HG03196 (cell line): Measurements from ENCODE around the gene BEGAIN.

Experiments used
- ATAC-seq: cut with Tn5 transposase; IDR thresholded peaks from one replicate; pipeline ENCODE4 v1.9.1; 2021; ENCODE audit not compliant: unreplicated experiment

Gene BEGAIN

GRCh38 chr14:100582496-100583165 lies 4.6 kb downstream of the BEGAIN start:
- ATAC-seq, result no peak

DNA sequence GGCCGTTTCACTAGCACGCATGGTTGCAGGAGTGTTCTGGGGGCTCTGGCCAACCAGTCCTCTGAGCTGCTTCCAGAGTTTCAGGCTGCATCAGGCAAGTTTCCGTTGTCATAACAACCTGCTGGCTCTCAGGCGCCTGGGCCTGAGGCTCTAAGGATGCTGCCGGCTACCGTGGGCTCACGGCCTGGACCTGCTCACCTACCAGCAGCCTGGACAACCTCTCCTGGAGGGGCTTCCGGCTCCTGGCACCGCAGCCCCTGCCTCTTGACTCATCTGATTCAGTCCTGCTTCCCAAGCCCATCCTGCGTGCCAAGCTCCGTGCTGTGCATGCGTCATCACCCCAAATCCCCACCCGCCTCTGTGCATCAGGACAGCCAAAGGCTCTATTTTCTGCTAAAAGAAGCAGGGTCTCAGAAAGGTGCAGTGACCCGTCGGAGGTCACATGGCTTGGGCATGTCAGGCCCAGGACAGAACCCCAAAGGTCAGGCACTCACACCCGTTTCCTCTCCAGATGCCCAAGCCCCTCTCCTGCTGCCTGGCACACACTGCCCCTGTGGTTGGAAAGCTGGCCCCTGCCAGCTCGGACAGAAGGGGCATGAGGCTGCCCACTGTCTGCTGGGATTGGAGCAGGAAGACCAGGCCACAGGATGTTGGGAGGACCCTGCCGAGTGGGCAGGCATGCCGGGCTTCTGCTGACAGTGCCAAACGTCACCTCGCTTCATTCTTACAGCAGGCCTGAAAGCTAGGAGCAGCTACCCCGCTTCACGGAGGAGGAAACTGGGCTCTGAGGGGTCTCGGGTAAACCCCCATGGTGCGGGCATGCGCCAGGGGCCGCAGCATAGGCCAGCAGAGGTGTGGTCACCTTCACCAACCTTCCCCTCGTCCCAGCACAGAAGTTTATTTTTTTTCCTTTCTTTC lies 5.7 kb downstream of the BEGAIN start:
- no peak for ATAC-seq

- ATAC-seq, result no peak
Measured at GRCh38 chr14:100580316-100581227, 6.6 kb downstream of the BEGAIN start.

DNA sequence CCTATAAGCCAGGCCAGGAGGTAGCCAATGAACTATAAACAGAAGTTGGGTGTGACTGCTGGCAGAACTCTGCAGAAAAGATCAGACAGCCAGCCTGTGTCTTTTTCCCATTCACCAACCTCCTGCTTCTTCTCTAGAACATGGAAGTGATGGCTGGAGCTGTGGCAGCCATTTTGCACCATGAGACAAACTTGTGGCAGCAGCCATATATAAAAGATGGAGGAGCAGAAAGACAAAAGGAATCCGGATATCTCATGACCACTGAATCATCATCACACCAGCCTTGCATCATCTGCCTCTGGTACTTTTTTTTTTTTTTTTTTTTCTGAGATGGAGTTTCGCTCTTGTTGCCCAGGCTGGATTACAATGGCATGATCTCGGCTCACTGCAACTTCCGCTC lies 8.7 kb downstream of the BEGAIN start:
- ATAC-seq, result no peak

DNA sequence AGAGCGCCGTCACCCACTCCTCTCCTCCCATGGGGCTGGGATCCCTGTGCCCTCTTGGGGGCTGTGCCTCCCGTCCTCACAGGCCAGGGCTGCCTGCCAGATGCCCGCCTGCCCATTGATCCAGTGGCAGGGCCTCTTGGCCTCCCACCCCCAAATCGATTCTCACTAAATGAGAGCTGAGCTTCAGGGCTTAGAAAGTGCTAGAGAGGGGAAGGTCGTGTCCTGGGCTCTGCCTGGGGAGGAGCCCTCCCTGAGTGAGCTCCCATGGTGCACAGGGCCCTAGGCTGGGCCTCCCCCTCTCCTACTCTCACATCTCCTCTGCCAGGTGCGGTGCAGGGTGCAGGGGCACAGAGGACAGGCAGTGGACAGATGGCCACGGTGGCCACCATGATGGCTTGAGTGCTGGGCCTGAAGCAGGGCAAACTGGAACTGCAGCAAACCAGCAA lies 9.2 kb downstream of the BEGAIN start:
- no peak for ATAC-seq

- ATAC-seq, result no peak
Measured at GRCh38 chr14:100577321-100577985, 9.8 kb downstream of the BEGAIN start.

GRCh38 chr14:100576091-100577085 lies 10.8 kb downstream of the BEGAIN start:
- no peak for ATAC-seq

GRCh38 chr14:100575266-100575995 lies 11.8 kb downstream of the BEGAIN start:
- ATAC-seq, result no peak

DNA sequence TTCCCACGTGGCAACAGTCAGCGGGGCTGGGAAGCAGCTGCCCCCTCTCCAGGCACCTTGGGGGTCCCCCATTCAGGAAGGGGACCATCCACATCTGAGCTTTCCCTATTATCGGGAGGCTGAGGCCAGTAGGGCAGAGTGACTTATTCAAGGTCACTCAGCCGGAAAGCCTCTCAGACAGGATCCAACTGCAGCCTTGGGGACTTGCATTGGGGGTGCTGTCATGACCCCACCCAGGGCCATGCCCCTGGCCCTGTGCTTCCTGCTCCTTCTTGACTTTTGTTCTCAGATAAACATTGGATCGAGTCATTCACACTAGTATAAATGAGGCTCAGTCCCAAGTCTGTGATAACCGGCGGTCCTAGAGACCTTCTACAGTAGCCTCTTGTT lies 12.6 kb downstream of the BEGAIN start:
- no peak for ATAC-seq

GRCh38 chr14:100573757-100574641 lies 13.2 kb downstream of the BEGAIN start:
- no peak for ATAC-seq

DNA sequence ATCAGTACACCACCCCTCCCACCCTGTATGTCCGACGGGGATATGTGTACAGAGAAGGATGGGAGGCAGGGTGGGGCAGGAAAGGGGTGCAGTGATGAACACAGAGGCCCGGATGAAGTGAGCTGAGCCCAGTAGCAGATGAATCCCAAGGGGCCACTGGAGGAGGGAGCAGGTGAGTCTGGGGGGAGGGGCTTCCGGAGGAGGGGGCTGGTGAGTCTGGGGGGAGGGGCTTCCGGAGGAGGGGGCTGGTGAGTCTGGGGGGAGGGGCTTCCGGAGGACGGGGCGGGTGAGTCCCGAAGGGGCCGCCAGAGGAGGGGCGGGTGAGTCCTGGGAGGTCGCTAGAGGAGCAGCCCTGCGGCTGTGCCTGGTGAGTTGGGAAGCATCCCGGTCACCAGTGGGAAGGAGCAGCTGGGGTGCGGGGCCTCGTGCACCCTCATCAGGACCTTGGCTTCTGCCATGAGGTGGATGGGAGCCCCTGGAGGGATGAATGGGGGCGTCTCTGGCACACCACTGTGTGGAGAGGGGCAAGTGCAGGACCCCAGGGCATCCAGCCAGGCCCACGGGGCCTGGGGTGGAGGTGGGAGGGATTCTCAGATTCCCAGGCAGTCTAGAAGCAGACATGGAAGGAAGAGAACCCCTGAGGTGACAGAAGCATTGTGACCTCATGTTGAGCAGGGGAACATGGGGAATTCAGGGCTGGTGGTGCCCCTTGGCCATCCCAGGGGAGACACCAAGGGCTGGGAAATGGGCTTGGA lies 14.0 kb downstream of the BEGAIN start:
- no peak for ATAC-seq

DNA sequence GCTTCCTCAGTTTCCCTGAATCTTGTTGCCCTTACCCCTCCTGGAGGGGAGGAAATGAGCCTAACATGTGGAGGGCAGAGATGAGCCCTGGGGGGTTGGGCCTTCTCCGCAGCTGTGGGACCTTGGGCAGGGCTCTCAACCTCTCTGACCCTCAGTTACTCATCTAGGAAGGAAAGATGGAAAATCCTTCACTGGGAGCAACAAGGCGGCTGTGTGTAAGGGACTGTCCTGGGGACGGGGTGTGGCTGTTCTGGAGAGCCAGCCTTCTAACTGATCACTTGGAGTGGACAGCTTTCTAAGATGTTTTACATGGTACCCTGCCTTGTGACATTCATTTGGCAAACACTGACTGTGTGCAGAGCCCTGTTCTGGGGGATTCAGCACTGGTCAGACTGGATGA lies 14.7 kb downstream of the BEGAIN start:
- ATAC-seq, result no peak

GRCh38 chr14:100571837-100572236 lies 15.4 kb downstream of the BEGAIN start:
- no peak for ATAC-seq

GRCh38 chr14:100570726-100571454 lies 16.3 kb downstream of the BEGAIN start:
- ATAC-seq, result no peak

- no peak for ATAC-seq
Measured at GRCh38 chr14:100569734-100570286, 17.4 kb downstream of the BEGAIN start.
